A549 (cell line): ENCODE results near the gene LAMB3. TPM values are rescaled to one million over a fixed set of nuclear protein-coding genes. Genes with fewer than 3 reads are reported as not detected.
A peak's percentile ranks its signal among the peaks of the same experiment; 100 is the strongest.

Experiments
- ATAC-seq, 2 experiments: fragments of 200-7000 bp in 1 of 2; fragments of >200 bp in 1 of 2; cut with Nextera tagmentation in 1 of 2; cut with Tn5 transposase in 1 of 2; 3 replicates each; pipeline versions ENCODE4 v1.8.0 to v1.9.1; 2018 to 2020; ENCODE audit warnings: mild to moderate bottlenecking in 1 of 2, moderate library complexity in 1 of 2
- CTCF ChIA-PET: fragments of 300-600 bp; sonication (Branson Sonifier 250); formaldehyde crosslinking; extraction: SDS; loops from one replicate; lab custom pipeline; 2021; ENCODE audit warnings: antibody characterized with exemption, inconsistent platforms; lab: Yijun Ruan, JAX
- POLR2A ChIA-PET: fragments of 350-600 bp; formaldehyde crosslinking; extraction: SDS; loops from one replicate; lab custom pipeline; 2021; ENCODE audit warnings: antibody characterized with exemption, inconsistent platforms; lab: Yijun Ruan, JAX
- DNase-seq, 2 experiments: peaks; one replicate each; pipeline versions ENCODE4 v3.0.0 to v3.0.0-alpha.2; 2011 to 2016; ENCODE audit warnings: low read depth in 1 of 2, low spot score in 1 of 2
- FAIRE-seq: peaks from 2 replicates; lab custom pipeline; 2011; peaks lifted over from hg19 to GRCh38; lab: Jason Lieb, UNC
- H3K27ac ChIP-seq, 2 experiments: fragments of >200 bp; sonication (Bioruptor Twin); formaldehyde crosslinking; 3 replicates each; pipeline ENCODE4 v1.5.1; 2016 to 2017
- H3K4me1 ChIP-seq: fragments of >200 bp; sonication (Bioruptor Twin); formaldehyde crosslinking; 3 replicates; pipeline ENCODE4 v1.6.1; 2016
- H3K4me2 ChIP-seq: fragments of >200 bp; sonication (Bioruptor Twin); formaldehyde crosslinking; 3 replicates; pipeline ENCODE4 v1.6.1; 2016
- H3K4me3 ChIP-seq: fragments of >200 bp; sonication (Bioruptor Twin); formaldehyde crosslinking; 3 replicates; pipeline ENCODE4 v1.5.1; 2016
- H3K9me3 ChIP-seq: fragments of >200 bp; sonication (Bioruptor Twin); formaldehyde crosslinking; 3 replicates; pipeline ENCODE4 v1.6.1; 2016
- BHLHE40 ChIP-seq: IDR thresholded peaks from 2 replicates; pipeline ENCODE4 v1.6.1; 2012; ENCODE audit warnings: low read depth, low read length, inconsistent platforms
- CBX2 ChIP-seq: fragments of 200-600 bp; sonication (generic); IDR thresholded peaks from 2 replicates; pipeline ENCODE4 v1.6.1; 2016; ENCODE audit warnings: low read depth, mild to moderate bottlenecking, borderline replicate concordance
- CEBPB ChIP-seq, 2 experiments: fragments of >200 bp in 1 of 2; sonication (Bioruptor Twin) in 1 of 2; formaldehyde crosslinking in 1 of 2; IDR thresholded peaks; 2 replicates each; pipeline ENCODE4 v1.6.1; 2012 to 2016
- CHD2 ChIP-seq: fragments of 150-350 bp; IDR thresholded peaks from 2 replicates; pipeline ENCODE4 v1.6.1; 2014; ENCODE audit warnings: low read length; ENCODE audit not compliant: partially characterized antibody
- EP300 ChIP-seq, 2 experiments: fragments of >200 bp; sonication (Bioruptor Twin); formaldehyde crosslinking; IDR thresholded peaks; 2 replicates in 1 of 2; 3 replicates in 1 of 2; pipeline ENCODE4 v1.6.1; 2016 to 2017
- FOXS1 ChIP-seq: fragments of 250-450 bp; sonication (Bioruptor Pico); IDR thresholded peaks from 2 replicates; pipeline ENCODE4 v1.5.0; 2020; ENCODE audit warnings: mild to moderate bottlenecking, moderate library complexity
- GATA3 ChIP-seq: IDR thresholded peaks from 2 replicates; pipeline ENCODE4 v1.6.1; 2012; ENCODE audit warnings: borderline replicate concordance
- HDAC2 ChIP-seq: fragments of 200-600 bp; sonication (generic); IDR thresholded peaks from 2 replicates; pipeline ENCODE4 v1.6.1; 2016
- HES2 ChIP-seq: fragments of >200 bp; sonication (Bioruptor Twin); formaldehyde crosslinking; IDR thresholded peaks from 2 replicates; pipeline ENCODE4 v1.6.1; 2016
- HOXA7 ChIP-seq: fragments of 250-450 bp; sonication (Bioruptor Pico); IDR thresholded peaks from 2 replicates; pipeline ENCODE4 v1.5.0; 2020; ENCODE audit warnings: mild to moderate bottlenecking, moderate library complexity
- JUNB ChIP-seq: fragments of >200 bp; sonication (Bioruptor Twin); formaldehyde crosslinking; IDR thresholded peaks from 2 replicates; pipeline ENCODE4 v1.6.1; 2016
- KDM1A ChIP-seq: fragments of 200-600 bp; sonication (generic); IDR thresholded peaks from 2 replicates; pipeline ENCODE4 v1.6.1; 2016; ENCODE audit warnings: low read depth, mild to moderate bottlenecking
- KDM5A ChIP-seq: fragments of 200-600 bp; sonication (generic); IDR thresholded peaks from 2 replicates; pipeline ENCODE4 v1.6.1; 2016; ENCODE audit warnings: antibody characterized with exemption, mild to moderate bottlenecking
- MAFK ChIP-seq: fragments of 450-650 bp; IDR thresholded peaks from 2 replicates; pipeline ENCODE4 v1.6.1; 2014; ENCODE audit not compliant: partially characterized antibody
- NFE2L2 ChIP-seq: fragments of 150-350 bp; conservative IDR thresholded peaks from 2 replicates; pipeline ENCODE4 v1.6.1; 2014; ENCODE audit warnings: low read length
- POLR2A ChIP-seq: IDR thresholded peaks from 2 replicates; pipeline ENCODE4 v1.6.1; 2012; ENCODE audit warnings: mild to moderate bottlenecking, low read length
- RCOR1 ChIP-seq: fragments of 150-350 bp; IDR thresholded peaks from 2 replicates; pipeline ENCODE4 v1.6.1; 2014; ENCODE audit warnings: antibody characterized with exemption, low read length, low read depth
- RFX5 ChIP-seq: fragments of 450-650 bp; IDR thresholded peaks from 2 replicates; pipeline ENCODE4 v1.7.1; 2014; ENCODE audit warnings: antibody characterized with exemption, mild to moderate bottlenecking, moderate library complexity
- USF2 ChIP-seq: fragments of 450-650 bp; IDR thresholded peaks from 2 replicates; pipeline ENCODE4 v1.6.1; 2014; ENCODE audit warnings: antibody characterized with exemption
- WGBS: methylation state at CpG from one replicate; pipeline ENCODE4 v1.1.6; 2017; ENCODE audit errors: missing lambda C conversion rate; 5-methylcytosine and 5-hydroxymethylcytosine counted together
- polyA plus RNA-seq, 4 experiments: library from polyadenylated mRNA; depleted of rRNA in 3 of 4; stranded (reverse); fragments of >200 nt; fragmentation: RNase III in 1 of 4; extraction: RNeasy Plus Mini Kit Qiagen cat#74134 plus additional on column Dnase treatment in 1 of 4; gene quantifications; 2 replicates in 3 of 4; 3 replicates in 1 of 4; pipeline ENCODE4 v1.2.3, GENCODE V29; 2011 to 2017
- TF ChIP-seq, protein P1 (sequence below): fragments of 250-450 bp; sonication (Bioruptor Pico); IDR thresholded peaks from 2 replicates; pipeline ENCODE4 v1.5.0; 2020; ENCODE audit warnings: low read depth, mild to moderate bottlenecking, moderate library complexity
- TF ChIP-seq, protein P2 (sequence below): IDR thresholded peaks from 2 replicates; pipeline ENCODE4 v1.6.1; 2012
- TF ChIP-seq, protein P3 (sequence below): fragments of >200 bp; sonication (Bioruptor Twin); formaldehyde crosslinking; IDR thresholded peaks from 3 replicates; pipeline ENCODE4 v1.5.1; 2016
- TF ChIP-seq, protein P4 (sequence below): fragments of >200 bp; sonication (Bioruptor Twin); formaldehyde crosslinking; IDR thresholded peaks from 3 replicates; pipeline ENCODE4 v1.6.1; 2016

Gene LAMB3
- polyA plus RNA-seq, 2 of the 4 experiments (the other 2 are of a cell fraction) = 7.3 to 9.1 TPM

DNA sequence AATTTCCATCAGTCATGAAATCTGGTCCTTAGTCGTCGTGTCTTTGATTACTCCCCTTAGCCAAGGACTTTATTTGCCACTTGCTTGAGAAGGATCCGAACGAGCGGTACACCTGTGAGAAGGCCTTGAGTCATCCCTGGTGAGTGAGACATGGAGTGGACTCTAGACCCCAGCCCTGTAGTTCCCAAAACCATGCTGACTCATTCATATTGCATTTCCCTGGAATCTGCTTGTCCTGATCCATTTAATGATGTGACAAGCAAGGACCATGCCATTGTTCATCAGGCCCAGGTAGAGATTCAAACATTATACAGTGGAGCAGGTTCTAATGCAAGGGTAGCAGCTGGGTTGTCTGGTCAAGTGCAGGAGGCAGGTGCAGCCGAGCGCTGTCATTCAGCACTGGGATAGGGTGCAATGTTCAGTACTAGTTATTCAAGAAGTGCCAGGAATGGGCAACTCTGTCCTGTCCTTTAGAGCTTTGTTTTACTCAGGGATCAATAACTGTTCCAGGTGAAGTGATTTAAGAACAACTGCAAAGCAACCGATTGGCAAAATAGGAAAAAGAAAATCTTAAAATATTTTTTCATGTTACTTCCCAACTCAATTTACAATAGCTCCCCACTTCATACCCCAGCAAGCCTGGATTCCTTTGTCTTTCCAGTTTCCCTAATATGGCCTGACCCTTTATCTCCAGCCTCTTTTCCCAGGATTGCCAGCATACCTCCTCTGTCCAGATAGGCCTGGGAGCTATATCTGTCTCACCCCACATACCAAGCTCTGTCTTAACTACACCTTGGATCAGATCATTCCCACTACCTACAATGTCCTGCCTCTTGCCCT, 42.2 kb downstream of the LAMB3 start:
- peaks cover 20% of the 10 kb centered on the region; the same call in 2 of the 3 replicates for H3K4me1 ChIP-seq
- 61% methylated on average over 8 of the region's 8 CpGs for WGBS
- TF ChIP-seq RCOR1 = no peak
- TF ChIP-seq EP300 (IDR thresholded peaks at IDR 0.05) = no peak
- no peak for TF ChIP-seq KDM5A
- TF ChIP-seq MAFK = peak; percentile 46
- H3K4me2 ChIP-seq = 0 out of 3 replicates have a peak overlapping the region, but pooled peaks have one; percentile 6
- DNase-seq = peak in 1 of 2 experiments; percentile 26
- H3K4me3 ChIP-seq = no peak overlapping the region
- POLR2A ChIA-PET = no interaction called here
- ATAC-seq = no peak
- CTCF ChIA-PET = interaction anchor here (1.1 to 5.9 kb wide), 6 partner anchors 15 to 138 kb away, joined by 3 to 31 read pairs (median 4); no protein-coding TSS in a partner anchor
- H3K9me3 ChIP-seq = no peaks in the 10 kb centered on the region
- H3K27ac ChIP-seq = no peak overlapping the region
- no peak for FAIRE-seq

DNA sequence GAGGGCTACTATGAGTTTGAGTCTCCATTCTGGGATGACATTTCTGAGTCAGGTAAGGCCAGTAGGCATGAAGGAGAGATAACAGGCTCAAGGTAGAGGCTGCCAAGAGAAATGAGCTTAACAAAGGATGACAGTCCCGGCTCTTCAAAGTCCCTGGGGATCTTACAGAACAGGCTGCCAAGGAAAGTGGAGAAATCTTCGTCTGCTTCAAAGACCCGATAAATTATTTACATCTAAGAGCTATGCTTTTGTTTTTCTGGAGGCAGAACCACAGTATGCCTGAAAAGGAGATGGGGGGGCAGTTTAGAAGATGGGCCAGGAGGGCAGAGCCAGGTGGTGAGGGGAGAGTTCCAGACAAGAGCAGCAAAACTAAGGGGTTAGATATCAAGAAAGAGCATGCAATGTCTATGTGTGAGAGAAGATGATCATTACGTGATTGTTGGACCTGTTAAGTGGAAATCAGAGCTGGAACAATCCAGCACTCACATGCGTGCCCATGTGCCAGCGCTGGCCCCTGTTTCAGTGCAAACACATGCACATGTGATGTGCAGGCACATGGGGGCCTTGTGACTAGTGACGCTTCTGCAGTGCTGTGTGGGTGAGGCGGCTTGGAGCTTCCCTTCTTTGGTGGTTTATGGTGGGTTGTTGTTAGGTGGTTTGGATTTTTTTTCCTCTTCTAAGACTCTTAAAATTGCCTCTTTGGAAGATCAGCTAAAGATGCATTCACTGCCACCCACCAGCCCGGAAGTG, 43.0 kb downstream of the LAMB3 start:
- no peak for TF ChIP-seq BHLHE40
- 0 out of 2 replicates have a peak, but pooled peaks have one; percentile 9 for TF ChIP-seq POLR2A
- no peaks in the 10 kb centered on the region for H3K9me3 ChIP-seq
- H3K4me3 ChIP-seq = no peak overlapping the region
- WGBS = 84% methylated on average over 9 of the region's 9 CpGs
- ChIA-PET CTCF (interaction anchor here (0.7 to 5.9 kb wide), 9 partner anchors 11 to 139 kb away, joined by 3 to 31 read pairs (median 4); no protein-coding TSS in a partner anchor), POLR2A (no interaction called here)
- ATAC-seq (no peak), DNase-seq (no peak), FAIRE-seq (no peak)
- no peak overlapping the region for H3K27ac ChIP-seq
- no peak overlapping the region for H3K4me2 ChIP-seq
- H3K4me1 ChIP-seq = peaks cover 20% of the 10 kb centered on the region; the same call in 2 of the 3 replicates

- Histone ChIP-seq H3K27ac (peak overlapping the region in 1 of 2 experiments; percentile 57; a peak in 2 of 6 replicates), H3K4me1 (peaks cover 20% of the 10 kb centered on the region; the same call in 2 of the 3 replicates), H3K4me2 (peak overlapping the region; percentile 19; the same call in 1 of the 3 replicates), H3K9me3 (no peaks in the 10 kb centered on the region), H3K4me3 (no peak overlapping the region)
- DNase-seq = no peak
- ChIA-PET CTCF (interaction anchor here (0.5 to 5.9 kb wide), 11 partner anchors 12 to 209 kb away, joined by 3 to 31 read pairs (median 4); no protein-coding TSS in a partner anchor), POLR2A (no interaction called here)
- FAIRE-seq = no peak
- ATAC-seq = peak; percentile 27 to 40; a peak in 4 of 6 replicates
- 47% methylated on average over 8 of the region's 8 CpGs for WGBS
- TF ChIP-seq HDAC2 = no peak
- TF ChIP-seq RFX5 = no peak
- TF ChIP-seq NFE2L2 = no peak
- TF ChIP-seq HES2 = no peak
- TF ChIP-seq JUNB = no peak
- no peak for TF ChIP-seq CEBPB (IDR thresholded peaks at IDR 0.05)
- TF ChIP-seq CBX2 = no peak
- TF ChIP-seq FOXS1 (CRISPR knock-in tag) = no peak
- TF ChIP-seq, protein P1, sequence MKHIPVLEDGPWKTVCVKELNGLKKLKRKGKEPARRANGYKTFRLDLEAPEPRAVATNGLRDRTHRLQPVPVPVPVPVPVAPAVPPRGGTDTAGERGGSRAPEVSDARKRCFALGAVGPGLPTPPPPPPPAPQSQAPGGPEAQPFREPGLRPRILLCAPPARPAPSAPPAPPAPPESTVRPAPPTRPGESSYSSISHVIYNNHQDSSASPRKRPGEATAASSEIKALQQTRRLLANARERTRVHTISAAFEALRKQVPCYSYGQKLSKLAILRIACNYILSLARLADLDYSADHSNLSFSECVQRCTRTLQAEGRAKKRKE (CRISPR knock-in tag) = no peak
- no peak for TF ChIP-seq USF2
- TF ChIP-seq, protein P2, sequence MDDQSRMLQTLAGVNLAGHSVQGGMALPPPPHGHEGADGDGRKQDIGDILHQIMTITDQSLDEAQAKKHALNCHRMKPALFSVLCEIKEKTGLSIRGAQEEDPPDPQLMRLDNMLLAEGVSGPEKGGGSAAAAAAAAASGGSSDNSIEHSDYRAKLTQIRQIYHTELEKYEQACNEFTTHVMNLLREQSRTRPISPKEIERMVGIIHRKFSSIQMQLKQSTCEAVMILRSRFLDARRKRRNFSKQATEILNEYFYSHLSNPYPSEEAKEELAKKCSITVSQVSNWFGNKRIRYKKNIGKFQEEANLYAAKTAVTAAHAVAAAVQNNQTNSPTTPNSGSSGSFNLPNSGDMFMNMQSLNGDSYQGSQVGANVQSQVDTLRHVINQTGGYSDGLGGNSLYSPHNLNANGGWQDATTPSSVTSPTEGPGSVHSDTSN = no peak
- TF ChIP-seq, protein P3, sequence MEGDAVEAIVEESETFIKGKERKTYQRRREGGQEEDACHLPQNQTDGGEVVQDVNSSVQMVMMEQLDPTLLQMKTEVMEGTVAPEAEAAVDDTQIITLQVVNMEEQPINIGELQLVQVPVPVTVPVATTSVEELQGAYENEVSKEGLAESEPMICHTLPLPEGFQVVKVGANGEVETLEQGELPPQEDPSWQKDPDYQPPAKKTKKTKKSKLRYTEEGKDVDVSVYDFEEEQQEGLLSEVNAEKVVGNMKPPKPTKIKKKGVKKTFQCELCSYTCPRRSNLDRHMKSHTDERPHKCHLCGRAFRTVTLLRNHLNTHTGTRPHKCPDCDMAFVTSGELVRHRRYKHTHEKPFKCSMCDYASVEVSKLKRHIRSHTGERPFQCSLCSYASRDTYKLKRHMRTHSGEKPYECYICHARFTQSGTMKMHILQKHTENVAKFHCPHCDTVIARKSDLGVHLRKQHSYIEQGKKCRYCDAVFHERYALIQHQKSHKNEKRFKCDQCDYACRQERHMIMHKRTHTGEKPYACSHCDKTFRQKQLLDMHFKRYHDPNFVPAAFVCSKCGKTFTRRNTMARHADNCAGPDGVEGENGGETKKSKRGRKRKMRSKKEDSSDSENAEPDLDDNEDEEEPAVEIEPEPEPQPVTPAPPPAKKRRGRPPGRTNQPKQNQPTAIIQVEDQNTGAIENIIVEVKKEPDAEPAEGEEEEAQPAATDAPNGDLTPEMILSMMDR = no peak
- TF ChIP-seq KDM1A = no peak
- no peak for TF ChIP-seq HOXA7 (CRISPR knock-in tag)
- TF ChIP-seq CHD2 = no peak
- TF ChIP-seq, protein P4, sequence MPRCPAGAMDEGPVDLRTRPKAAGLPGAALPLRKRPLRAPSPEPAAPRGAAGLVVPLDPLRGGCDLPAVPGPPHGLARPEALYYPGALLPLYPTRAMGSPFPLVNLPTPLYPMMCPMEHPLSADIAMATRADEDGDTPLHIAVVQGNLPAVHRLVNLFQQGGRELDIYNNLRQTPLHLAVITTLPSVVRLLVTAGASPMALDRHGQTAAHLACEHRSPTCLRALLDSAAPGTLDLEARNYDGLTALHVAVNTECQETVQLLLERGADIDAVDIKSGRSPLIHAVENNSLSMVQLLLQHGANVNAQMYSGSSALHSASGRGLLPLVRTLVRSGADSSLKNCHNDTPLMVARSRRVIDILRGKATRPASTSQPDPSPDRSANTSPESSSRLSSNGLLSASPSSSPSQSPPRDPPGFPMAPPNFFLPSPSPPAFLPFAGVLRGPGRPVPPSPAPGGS = no peak
- no peak for TF ChIP-seq GATA3
These were observed 44.4 kb downstream of the LAMB3 start for GRCh38 chr1:209607795-209608178.
